22Rv1 (cell line): ENCODE results near the gene TSPAN4.

ENCODE experiments used
- ZFX ChIP-seq: fragments of 450-650 bp; IDR thresholded peaks from 2 replicates; pipeline ENCODE4 v1.6.1; 2017; ENCODE audit warnings: antibody characterized with exemption, borderline replicate concordance
- TF ChIP-seq, protein P1 (sequence below): fragments of 450-650 bp; IDR thresholded peaks from 2 replicates; pipeline ENCODE4 v1.5.1; 2017; ENCODE audit warnings: mild to moderate bottlenecking

DNA sequence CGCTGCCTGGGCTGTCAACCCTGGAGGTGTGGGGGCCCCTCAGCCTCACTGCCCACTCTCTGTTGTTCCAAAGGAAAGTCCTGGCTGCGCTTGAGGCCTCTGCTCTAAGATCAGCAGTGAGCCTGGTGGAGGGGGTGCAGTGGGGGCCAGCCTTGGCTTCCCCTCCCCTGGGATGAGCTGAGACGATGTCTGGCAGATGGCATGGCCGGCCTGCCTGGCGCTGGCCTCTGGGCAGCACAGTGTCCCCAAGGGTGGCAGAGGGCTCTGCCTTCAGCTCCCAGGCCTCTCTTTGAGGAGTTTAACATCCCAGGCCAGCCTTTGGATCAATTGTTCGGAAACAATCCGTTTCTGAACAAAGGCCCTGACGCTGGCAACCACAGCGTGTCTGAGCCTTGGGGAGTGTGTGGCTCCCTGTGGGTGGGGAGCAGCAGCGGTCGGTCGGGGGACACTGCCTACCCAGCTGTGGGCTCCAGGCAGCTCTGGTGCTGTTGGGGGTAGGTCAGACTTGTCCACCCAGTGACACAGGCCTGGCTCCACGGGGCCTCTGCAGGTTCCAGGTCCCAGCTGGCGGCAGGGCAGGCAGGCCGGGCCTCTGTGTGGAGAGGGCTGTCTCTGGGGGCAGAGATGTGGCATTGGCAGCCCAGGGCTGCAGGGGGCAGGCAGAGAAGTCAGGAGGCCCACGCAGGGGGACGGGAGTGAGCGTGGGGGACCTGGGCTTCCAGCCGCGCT lies 12.1 kb downstream of the TSPAN4 start:
- TF ChIP-seq, protein P1, sequence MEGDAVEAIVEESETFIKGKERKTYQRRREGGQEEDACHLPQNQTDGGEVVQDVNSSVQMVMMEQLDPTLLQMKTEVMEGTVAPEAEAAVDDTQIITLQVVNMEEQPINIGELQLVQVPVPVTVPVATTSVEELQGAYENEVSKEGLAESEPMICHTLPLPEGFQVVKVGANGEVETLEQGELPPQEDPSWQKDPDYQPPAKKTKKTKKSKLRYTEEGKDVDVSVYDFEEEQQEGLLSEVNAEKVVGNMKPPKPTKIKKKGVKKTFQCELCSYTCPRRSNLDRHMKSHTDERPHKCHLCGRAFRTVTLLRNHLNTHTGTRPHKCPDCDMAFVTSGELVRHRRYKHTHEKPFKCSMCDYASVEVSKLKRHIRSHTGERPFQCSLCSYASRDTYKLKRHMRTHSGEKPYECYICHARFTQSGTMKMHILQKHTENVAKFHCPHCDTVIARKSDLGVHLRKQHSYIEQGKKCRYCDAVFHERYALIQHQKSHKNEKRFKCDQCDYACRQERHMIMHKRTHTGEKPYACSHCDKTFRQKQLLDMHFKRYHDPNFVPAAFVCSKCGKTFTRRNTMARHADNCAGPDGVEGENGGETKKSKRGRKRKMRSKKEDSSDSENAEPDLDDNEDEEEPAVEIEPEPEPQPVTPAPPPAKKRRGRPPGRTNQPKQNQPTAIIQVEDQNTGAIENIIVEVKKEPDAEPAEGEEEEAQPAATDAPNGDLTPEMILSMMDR = no peak
- no peak for TF ChIP-seq ZFX
